Thoracic aorta (tissue), 2 donors: ENCODE measurements around the gene PRB4. TPM values are rescaled to one million over a fixed set of nuclear protein-coding genes. Genes with fewer than 3 reads are reported as not detected.
"Not testable (repeated sequence)": the region's sequence is repeated elsewhere in the genome, so short reads cannot be mapped to it uniquely, and the experiment has no call there.

ENCODE experiments used
- ATAC-seq: fragments of 150-250 bp; one replicate; pipeline ENCODE4 v1.8.0; 2017; ENCODE audit warnings: low read depth; ENCODE audit not compliant: insufficient number of reproducible peaks, low FRiP score
- DNase-seq: peaks from one replicate; pipeline ENCODE4 v3.0.0-alpha.2; 2020; ENCODE audit warnings: low spot score
- H3K27ac ChIP-seq, 2 donors: fragments of 200-600 bp; sonication (generic); 1 replicate in 1 of 2; 2 replicates in 1 of 2; pipeline ENCODE4 v1.5.1; 2016; ENCODE audit warnings: mild to moderate bottlenecking in 2 of 2, moderate library complexity in 2 of 2
- H3K27me3 ChIP-seq: fragments of 200-600 bp; sonication (generic); replicated peaks from 2 replicates; pipeline ENCODE4 v1.6.0; 2016; ENCODE audit warnings: mild to moderate bottlenecking; ENCODE audit not compliant: insufficient read depth
- H3K36me3 ChIP-seq: fragments of 200-600 bp; sonication (generic); one replicate; pipeline ENCODE4 v1.5.1; 2016
- H3K4me1 ChIP-seq, 2 donors: fragments of 200-600 bp; sonication (generic); 1 replicate in 1 of 2; 2 replicates in 1 of 2; pipeline versions ENCODE4 v1.5.1 to v1.6.0; 2016; ENCODE audit warnings: low read depth in 2 of 2, mild to moderate bottlenecking in 1 of 2; ENCODE audit not compliant: control insufficient read depth in 1 of 2
- H3K4me3 ChIP-seq: fragments of 200-600 bp; sonication (generic); 2 replicates; pipeline ENCODE4 v1.5.1; 2016; ENCODE audit warnings: mild to moderate bottlenecking
- H3K9me3 ChIP-seq: fragments of 200-600 bp; sonication (generic); 2 replicates; pipeline ENCODE4 v1.5.1; 2016
- total RNA-seq, 2 donors: library from RNA; depleted of rRNA; stranded (reverse); fragments of >200 nt; gene quantifications; one replicate each; pipeline versions ENCODE4 v1.1.0 to v1.2.3, GENCODE V29; 2016
- TF ChIP-seq, protein P1 (sequence below): fragments of 200-600 bp; sonication (generic); IDR thresholded peaks from one replicate; pipeline ENCODE4 v1.5.1; 2019; ENCODE audit warnings: antibody characterized with exemption

Gene PRB4
- total RNA-seq: not detected

DNA sequence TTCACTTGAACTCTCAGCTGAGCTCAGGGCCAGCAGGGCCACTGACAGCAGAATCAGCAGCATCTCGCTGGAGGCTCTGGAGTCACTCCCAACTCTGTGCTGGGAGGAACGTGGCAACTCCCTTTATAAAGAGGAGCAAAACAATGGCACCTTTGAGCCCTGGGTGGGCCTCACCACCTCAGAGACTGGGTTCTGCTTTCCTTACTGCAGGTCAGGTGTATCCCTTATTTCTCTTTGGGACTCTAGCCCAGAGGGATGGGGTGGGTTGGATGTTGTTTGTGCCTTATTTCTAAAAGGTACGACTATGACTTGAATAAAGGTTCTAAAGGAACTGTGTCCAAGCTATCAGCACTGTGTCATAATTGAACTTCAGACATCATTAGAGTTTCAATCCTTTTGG lies at the start of gene PRB4:
TSS of gene PRB4 (minus strand) at position 101 of the 400 bp plus-strand sequence. CDS start at position 63, 38 bp downstream.
- no peaks in the 10 kb centered on the region for H3K9me3 ChIP-seq
- no peak for ATAC-seq
- TF ChIP-seq, protein P1, sequence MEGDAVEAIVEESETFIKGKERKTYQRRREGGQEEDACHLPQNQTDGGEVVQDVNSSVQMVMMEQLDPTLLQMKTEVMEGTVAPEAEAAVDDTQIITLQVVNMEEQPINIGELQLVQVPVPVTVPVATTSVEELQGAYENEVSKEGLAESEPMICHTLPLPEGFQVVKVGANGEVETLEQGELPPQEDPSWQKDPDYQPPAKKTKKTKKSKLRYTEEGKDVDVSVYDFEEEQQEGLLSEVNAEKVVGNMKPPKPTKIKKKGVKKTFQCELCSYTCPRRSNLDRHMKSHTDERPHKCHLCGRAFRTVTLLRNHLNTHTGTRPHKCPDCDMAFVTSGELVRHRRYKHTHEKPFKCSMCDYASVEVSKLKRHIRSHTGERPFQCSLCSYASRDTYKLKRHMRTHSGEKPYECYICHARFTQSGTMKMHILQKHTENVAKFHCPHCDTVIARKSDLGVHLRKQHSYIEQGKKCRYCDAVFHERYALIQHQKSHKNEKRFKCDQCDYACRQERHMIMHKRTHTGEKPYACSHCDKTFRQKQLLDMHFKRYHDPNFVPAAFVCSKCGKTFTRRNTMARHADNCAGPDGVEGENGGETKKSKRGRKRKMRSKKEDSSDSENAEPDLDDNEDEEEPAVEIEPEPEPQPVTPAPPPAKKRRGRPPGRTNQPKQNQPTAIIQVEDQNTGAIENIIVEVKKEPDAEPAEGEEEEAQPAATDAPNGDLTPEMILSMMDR: no peak
- no peaks in the 10 kb centered on the region for H3K27me3 ChIP-seq
- no peaks in the 10 kb centered on the region for H3K36me3 ChIP-seq
- H3K4me3 ChIP-seq: no peak within 1 kb of the TSS
- no peaks in the 10 kb centered on the region for H3K4me1 ChIP-seq
- H3K27ac ChIP-seq: no peak within 1 kb of the TSS
- DNase-seq: no peak

DNA sequence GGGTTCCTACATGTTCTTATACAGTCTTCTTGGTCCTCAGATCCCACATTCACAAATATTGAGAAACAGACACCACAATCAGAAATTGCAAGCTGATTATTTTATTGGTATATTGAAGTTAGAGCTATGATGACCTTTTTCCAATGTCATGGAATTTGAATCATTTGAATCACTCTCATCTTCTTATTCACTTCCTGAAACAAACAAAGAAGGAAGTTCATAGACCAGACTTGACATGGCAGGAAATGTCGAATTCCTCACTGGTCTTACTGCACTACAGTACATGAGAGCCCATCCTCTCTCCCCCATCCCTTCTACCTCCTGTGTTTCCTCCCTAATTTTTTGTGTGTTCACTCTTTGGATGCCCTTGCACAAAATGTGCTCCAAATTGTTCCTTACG lies 41.5 kb upstream of the PRB4 start:
- not testable (repeated sequence) for H3K27me3 ChIP-seq, ATAC-seq, H3K36me3 ChIP-seq, H3K27ac ChIP-seq, H3K4me1 ChIP-seq, H3K9me3 ChIP-seq, DNase-seq, H3K4me3 ChIP-seq

DNA sequence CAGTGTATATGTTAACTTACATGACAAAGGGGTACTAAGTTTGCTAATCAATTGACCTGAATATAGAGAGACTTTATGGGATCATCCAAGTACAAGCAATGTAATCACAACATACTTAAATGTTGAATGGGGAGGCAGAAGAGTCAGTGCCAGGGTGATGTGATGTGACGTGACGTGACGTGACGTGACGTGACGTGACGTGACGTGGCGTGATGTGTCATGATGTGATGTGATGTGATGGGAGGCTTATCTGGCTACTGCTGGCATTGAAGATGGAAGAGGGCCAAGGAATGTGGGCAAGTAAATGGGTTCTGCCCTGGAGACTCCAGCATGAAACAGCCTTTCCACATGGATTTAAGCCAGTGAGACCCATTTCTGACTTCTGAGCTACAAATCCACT lies 38.2 kb upstream of the PRB4 start:
- ATAC-seq: no peak
- Histone ChIP-seq H3K27me3 (no peaks in the 10 kb centered on the region), H3K4me1 (no peaks in the 10 kb centered on the region), H3K9me3 (no peaks in the 10 kb centered on the region), H3K36me3 (no peaks in the 10 kb centered on the region), H3K4me3 (no peak overlapping the region), H3K27ac (no peak overlapping the region)
- TF ChIP-seq, protein P1: no peak
- DNase-seq: no peak

DNA sequence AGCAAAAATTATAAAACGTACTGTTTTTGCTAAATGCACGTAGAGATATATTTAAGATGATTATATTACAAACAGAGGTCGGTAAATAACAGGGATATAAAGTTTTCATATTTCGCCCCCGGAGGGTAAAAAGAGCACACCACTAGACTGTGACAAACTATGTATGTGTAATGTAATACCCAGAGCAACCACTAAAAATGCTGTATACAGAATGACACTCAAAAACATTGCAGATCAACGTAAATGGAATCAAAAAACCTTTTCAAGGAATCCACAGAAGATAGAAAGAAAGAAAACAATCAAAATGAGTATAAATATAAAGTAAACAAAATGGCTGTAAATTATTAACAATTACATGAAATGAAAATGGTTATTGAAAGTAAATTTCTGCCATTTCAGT lies 37.6 kb upstream of the PRB4 start:
- Histone ChIP-seq H3K9me3 (no peaks in the 10 kb centered on the region), H3K27me3 (no peaks in the 10 kb centered on the region), H3K27ac (no peak overlapping the region), H3K4me3 (no peak overlapping the region), H3K36me3 (no peaks in the 10 kb centered on the region), H3K4me1 (no peaks in the 10 kb centered on the region)
- DNase-seq: no peak
- ATAC-seq: no peak
- TF ChIP-seq, protein P1: peak; percentile 19

DNA sequence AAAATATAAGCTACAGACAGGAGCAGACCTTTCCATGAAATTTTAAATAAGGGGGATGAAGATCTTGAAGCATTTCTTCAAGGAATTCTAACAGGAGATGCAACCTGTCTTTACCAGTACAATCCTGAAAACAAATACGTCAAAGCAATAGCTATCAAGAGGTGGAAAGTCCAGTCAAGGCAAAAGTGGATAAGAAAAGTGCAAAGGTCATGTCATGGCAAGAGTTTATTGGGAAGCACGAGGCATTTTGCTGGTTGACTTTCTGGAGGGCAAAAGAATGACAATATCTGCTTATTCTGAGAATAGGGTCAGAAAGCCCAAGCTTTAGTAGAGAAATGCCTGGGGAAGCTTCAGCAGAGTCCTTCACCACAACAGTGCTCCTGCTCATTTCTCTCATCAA lies 34.3 kb upstream of the PRB4 start:
- Histone ChIP-seq H3K9me3 (no peaks in the 10 kb centered on the region), H3K4me3 (no peak overlapping the region), H3K4me1 (no peaks in the 10 kb centered on the region), H3K27ac (no peak overlapping the region), H3K27me3 (no peaks in the 10 kb centered on the region), H3K36me3 (no peaks in the 10 kb centered on the region)
- no peak for ATAC-seq
- TF ChIP-seq, protein P1: no peak
- no peak for DNase-seq

DNA sequence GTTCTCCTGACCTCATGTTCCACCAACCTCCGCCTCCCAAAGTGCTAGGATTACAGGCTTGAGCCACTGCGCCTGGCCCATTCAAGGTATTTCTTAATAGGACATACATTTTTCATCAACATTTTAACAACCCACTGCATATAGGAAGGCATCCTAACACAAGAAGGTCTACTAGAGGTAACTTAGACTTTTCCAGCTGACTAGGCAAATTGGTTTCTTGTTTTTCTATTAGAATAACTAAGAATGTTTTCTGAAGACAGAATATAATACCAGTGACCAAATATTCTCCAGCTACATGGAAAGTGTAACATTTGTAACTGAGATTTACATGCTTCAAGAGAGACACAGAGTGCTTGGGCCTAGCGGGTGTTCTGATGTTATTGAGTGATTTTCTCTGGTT lies 14.2 kb upstream of the PRB4 start:
- no peaks in the 10 kb centered on the region for H3K9me3 ChIP-seq
- H3K36me3 ChIP-seq: no peaks in the 10 kb centered on the region
- H3K27me3 ChIP-seq: no peaks in the 10 kb centered on the region
- DNase-seq: no peak
- H3K27ac ChIP-seq: no peak overlapping the region
- no peak overlapping the region for H3K4me3 ChIP-seq
- TF ChIP-seq, protein P1: no peak
- ATAC-seq: no peak
- no peaks in the 10 kb centered on the region for H3K4me1 ChIP-seq
